Effector CD8-positive, alpha-beta T cell (primary cell): ENCODE measurements around the gene SPATC1L.
A peak's percentile ranks its signal among the peaks of the same experiment; 100 is the strongest.
"Not testable (repeated sequence)": the region's sequence is repeated elsewhere in the genome, so short reads cannot be mapped to it uniquely, and the experiment has no call there.

Experiments
- DNase-seq: peaks from one replicate; lab custom pipeline; 2025; lab: John Stamatoyannopoulos, UW

SPATC1L gene

DNA sequence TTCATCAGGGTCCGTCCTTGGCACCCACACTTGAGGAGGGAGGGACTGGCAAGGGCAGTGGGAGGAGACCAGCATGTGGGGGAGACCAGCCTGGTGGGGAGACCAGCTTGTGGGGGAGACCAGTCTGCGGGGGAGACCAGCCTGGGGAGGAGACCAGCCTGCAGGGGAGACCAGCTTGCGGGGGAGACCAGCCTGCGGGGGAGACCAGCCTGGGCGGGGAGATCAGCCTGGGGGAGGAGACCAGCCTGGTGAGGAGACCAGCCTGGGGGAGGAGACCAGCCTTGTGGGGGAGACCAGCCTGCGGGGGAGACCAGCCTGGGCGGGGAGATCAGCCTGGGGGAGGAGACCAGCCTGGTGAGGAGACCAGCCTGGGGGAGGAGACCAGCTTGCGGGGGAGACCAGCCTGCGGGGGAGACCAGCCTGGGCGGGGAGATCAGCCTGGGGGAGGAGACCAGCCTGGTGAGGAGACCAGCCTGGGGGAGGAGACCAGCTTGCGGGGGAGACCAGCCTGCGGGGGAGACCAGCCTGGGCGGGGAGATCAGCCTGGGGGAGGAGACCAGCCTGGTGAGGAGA, 836 bp downstream of the SPATC1L start:
- not testable (repeated sequence) for DNase-seq

DNA sequence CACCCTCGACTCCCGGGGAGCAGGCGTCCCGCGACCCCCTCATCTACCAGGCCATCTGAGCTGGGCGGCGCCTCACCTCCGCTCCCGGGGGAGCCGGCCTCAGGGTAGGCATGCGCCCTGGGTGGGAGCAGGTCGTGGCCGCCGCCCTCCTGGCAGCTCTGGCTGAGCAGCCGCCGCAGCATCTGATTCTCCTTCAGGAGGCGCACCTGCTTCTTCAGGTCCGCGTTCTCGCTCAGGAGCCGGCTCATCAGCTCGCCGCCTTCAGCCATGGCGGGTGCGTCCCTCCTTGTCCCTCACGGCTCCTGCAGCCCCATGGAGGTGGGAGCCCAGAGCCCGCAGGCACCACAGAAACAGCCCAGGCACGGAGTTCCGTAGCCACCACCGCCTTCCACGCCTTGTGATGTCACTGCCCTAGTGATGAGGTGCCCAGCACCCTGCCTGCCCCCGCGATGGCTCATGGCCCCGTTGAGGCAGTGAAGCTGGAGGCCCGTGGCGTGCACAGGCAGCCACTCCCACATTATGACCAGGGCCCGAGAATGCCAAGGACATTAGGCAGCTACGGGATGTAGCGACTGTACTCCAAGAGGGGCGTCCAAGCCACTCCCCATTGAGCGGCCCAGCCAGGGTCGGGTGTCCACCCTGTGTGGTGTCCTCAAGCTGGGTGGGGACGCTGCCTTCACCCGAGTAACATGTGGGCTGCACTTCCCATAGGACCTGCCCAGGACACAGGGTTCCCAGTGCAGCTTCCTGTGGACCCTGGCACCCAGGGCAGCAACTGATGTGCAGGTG, 1.5 kb downstream of the SPATC1L start:
- DNase-seq: no peak

DNA sequence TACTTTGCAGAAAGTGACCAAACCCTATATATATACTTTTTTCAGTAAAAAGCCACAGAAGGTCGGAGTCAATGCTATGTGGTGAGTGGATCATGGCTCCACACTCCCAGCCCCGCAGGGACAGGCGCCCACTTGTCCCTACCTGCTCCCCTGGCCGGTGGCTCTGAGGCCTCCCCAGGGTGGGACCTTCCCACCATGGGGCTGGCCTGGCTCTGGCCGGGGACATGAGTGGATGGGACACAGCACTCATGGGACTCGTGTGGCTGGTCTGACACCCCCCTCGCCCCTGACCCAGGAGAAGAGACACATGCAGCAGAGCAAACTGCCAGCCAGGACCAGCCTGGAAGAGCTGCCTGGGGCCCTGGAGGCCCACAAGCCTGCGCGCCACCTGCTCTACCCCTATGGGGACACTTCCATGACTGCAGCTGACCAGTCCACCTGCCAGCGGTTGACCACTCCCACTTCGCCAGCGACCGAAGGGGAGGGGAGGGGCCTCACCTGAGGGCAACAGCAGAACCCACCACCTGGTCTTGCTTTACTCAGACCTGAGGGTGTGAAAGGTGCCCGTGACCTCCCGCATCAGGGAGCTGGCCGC, 2.2 kb downstream of the SPATC1L start:
- DNase-seq: no peak

DNA sequence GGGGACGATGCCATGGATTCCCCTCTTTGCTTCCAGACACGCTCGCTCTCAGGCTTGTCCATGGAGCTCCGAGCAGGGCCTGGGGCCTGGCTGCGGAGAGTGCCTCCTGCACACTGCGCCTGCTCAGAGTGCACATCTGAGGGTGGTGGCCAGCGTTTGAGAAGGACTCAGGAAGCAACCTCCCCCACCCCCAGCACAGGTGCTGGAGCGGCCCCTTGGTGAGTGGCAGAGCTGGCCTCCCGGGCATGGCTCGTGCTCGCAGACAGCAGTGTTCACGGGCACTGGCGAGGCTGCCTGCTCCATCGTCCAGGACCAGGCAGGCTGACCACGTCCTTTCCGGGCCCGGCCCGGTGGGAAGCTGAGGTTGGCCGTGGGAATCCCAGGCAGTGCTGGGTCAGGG, 2.8 kb downstream of the SPATC1L start:
- no peak for DNase-seq

DNA sequence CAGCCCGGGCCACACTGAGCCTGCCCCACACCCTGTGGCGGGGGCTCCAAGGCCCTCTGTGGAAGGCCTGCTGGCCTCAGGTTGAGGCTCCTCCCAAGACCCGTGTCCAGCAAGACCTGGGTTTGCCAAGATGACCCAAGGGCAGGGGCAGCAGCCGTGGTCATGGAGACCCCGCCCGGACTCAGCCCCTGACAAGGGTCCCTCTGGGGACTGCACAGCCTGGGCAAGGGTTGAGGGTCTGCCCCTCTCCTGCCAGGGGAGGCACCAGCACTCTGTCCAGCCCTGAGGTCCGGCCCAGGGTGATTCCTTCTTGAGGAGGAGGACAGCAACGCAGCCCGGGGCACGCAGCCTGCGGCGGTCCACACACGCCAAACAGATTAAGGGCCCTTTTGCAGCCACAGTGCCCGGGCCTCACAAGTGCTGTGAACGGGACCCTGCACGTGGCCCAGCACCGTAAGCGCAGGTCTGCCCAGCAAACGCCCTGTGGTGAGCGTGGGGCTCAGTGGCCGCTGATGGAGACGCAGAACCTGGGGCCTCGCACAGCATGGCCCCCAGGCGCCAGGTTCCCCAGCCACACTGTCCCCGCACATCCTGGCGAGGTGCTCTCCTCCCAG, 3.4 kb downstream of the SPATC1L start:
- DNase-seq: no peak

DNA sequence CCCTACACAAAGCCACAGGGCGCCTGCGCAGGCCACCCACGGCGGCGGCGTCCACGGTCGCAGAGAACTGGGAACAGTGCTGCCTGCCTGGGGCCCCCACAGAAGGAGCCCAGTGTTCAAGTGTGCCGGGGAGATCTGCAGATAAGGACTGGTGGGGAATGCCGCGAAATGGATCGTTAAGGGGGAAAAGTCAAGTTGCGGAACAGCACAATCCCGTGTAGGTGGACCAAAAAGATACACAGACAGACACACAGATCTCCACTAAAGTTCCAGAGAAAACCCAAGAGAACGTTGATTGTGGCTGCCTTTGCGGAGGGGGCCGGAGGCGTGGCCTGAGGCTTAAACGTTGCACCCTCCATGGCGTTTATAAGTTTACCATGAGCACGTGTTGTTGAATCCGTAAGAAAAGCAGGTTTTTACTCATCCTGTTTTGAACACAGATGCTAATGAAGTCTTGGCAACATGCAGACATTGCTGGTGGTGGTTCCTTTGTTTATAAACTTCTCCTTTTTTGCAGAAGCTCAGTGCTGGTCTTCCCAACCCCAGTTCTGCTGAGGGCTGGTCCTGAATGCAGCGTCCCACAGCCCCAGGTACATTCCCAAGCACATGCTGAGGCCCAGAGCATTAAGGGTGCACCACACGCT, 4.1 kb downstream of the SPATC1L start:
- DNase-seq: no peak

DNA sequence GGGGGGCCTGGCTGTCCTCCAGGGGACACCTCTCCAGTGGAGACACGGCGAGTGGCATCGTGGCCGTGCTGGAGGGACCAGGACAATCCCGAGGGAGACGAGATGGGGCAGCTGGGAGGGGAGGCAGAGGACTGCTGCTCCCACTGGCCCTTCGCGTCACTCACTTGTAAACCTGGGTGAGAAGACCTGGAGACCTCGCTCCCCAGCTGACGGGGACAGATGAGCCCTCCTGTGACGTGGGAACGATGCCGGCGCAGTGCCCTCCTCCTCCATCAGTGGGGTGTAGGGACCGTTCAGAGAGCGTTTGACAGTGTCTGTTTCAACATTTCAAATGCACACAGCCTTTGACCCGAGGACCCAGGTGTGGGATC, 4.6 kb downstream of the SPATC1L start:
- no peak for DNase-seq

DNA sequence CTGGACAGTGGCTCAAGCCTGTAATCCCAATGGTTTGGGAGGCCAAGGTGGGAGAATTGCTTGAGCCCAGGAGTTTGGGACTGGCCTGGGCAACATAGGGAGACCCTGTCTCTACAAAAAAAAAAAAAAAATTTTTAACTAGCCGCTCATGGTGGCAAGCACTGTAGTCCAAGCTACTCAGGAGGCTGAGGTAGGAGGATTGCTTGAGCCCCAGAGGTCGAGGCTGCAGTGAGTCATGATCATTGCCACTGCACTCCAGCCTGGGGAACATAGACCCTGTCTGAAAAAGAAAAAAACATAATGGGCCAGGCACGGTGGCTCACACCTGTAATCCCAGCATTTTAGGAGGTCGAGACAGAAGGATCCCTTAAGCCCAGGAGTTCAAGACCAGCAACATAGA, 5.3 kb downstream of the SPATC1L start:
- no peak for DNase-seq

DNA sequence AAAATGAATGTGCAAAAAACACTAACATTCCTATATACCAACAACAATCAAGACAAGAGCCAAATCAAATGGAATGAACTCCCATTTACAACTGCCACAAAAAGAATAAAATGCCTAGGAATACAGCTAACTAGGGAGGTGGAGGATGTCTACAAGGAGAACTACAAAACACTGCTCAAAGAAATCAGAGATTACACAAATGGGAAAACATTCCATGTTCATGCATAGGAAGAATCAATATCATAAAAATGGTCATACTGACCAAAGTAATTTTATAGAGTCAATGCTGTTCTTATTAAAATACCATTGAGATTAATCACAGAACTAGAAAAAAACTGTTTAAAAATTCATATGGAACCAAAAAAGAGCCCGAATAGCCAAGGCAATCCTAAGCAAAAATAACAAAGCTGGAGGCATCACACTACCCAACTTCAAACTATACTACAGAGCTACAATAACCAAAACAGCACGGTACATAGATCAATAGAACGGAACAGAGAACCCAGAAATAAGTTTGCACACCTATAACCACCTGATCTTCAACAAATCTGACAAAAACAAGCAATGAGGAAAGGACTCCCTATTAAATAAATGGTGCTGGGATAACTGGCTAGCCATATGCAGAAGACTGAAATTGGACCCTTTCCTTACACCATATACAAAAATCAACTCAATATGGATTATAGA, 7.7 kb downstream of the SPATC1L start:
- not testable (repeated sequence) for DNase-seq

DNA sequence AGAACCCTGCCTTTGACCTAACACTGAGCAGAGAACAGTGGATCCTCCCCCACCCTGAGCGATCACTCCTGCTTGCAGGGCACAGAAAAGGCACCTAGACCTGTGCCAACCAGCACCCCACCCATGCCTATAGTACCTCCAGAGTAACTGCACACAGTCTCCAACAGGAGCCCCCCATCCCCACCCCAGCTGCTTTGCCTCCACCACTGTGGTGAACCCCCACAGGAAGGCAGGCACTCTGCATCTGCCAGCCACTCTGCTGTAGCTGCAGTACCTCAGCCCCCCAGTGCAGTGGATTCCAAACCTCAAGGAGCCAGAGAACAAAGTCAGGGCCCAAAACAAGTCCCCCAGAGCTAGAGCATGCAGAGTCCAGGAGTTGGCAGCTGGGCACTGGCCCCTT, 10.7 kb downstream of the SPATC1L start:
- no peak for DNase-seq

DNA sequence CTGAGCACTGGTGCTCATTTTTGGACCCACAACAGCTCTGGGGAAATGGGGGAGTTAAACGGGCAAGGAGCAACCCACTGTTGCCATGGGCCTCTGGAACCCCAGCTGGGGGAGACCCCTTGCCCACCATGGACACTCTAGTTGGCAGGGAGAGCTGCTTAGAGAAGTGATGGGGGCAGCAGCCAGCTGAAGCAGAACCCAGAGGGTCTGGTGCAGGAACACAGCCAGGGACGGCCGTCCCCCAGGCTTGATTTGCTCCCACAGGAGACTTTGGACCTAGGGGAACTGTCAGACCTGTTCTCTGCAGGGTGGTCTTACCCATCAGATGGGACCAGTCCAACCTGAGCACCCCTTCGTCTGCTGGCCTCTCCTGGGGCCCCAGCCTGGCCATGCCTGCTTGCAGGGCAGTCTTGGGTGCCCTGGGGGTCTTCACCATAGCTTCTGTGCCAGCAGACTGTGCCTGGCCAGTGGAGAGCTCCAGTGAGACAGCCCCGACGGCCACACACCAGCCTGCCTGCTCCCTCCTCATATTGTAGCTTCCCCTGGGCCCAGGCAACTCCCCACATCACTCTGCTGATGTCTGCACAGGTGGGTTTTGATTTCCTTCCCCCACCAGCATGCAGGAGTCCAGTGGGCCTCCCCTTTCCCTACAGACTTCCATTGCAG, 11.3 kb downstream of the SPATC1L start:
- DNase-seq: no peak

DNA sequence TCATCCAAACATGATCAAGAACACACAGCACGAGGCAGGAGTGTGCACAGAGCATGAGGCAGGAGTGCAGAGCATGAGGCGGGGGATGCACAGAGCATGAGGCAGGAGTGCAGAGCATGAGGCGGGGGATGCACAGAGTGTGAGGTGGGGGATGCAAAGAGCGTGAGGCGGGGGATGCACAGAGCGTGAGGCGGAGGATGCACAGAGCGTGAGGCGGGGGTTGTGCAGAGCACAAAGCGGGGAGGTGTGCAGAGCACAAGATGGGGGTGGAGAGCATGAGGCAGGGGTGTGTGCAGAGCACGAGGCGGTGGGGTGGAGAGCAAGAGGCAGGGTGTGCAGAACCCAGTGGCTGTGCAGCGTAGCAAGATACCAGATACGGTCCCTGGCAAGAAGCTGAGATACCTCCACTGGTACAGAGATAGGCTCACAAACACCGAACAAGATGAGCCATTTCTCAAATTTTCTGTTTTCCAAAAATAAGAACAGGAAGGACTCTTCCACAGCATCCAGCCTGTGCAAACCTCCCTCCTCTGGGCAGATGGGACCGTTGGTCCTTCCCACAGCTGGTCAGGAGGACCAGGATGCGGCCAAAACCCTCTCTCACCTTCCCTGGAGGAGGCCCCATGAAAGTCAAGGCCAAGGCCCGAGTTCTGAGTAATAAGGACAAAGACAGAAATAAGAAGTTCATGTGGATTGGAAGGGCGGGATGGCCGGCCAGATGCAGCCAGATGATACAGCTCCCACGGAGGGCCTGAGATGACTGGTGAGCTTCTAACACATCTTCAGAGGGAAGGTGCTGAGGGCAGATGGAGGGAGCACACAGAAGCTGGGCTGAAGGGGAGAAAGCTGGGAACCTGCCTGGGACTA, 12.0 kb downstream of the SPATC1L start:
- DNase-seq: no peak

DNA sequence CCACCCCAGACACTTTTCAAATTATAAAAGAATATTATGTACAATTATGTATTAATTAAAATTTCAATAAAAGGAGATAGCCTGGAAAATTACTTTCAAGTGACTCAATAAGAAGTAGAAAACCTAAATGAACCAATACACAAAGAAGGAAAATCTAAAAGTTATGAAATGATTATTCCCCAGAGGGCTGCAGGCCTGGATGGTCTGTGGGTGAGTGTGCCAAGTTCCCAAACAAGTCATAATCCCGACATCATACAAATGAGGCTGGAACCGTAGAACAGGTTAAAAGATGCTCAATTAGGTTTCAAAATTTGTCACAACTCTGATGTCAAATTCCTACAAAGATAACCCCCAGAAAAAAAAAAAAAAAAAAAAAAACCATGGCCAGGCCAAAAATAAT, 12.7 kb downstream of the SPATC1L start:
- DNase-seq: no peak

DNA sequence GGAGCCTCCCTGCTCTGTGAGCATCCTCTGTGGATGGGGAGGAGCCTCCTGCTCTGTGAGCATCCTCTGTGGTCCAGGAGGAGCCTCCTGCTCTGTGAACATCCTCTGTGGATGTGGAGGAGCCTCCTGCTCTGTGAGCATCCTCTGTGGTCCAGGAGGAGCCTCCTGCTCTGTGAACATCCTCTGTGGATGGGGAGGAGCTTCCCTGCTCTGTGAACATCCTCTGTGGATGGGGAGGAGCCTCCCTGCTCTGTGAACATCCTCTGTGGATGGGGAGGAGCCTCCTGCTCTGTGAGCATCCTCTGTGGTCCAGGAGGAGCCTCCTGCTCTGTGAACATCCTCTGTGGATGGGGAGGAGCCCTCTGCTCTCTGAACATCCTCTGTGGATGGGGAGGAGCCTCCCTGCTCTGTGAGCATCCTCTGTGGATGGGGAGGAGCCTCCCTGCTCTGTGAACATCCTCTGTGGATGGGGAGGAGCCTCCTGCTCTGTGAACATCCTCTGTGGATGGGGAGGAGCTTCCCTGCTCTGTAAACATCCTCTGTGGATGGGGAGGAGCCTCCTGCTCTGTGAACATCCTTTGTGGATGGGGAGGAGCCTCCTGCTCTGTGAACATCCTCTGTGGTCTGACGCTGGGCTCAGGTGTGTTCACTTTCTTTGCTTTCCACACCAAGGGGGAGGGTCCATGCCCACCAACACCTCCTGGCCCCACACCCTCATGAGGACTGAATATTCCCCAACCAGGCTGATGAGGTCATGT, 13.6 kb downstream of the SPATC1L start:
- peak; percentile 11 for DNase-seq

DNA sequence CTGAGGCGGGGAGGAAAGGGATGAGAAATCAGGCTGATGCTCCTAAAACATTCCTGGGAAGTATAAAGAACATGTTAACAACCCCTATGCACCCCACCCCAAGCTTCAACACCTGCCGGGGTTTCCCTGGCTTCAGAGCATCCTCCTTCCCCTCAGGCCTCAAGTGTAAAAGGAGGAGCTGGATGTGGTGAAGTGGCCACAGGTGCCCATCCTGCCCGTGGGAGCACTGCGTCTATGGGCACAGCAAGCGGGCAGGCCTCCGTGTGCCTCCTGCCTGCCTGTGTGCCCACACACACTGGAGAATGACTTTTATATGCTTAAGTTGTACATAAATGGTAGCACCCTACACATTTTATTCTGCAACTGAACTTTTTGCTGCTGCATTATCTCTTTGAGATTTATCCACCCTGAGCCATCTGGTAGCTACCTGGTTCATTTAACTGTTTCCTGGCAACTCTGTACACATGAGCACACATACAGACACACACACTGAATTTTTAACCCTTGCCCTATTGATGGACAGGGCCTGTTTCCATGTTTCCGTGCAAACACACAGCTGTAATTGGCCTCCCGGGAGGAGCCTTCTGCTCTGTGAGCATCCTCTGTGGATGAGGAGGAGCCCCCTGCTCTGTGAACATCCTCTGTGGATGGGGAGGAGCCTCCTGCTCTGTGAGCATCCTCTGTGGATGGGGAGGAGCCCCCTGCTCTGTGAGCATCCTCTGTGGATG, 15.4 kb downstream of the SPATC1L start:
- no peak for DNase-seq

DNA sequence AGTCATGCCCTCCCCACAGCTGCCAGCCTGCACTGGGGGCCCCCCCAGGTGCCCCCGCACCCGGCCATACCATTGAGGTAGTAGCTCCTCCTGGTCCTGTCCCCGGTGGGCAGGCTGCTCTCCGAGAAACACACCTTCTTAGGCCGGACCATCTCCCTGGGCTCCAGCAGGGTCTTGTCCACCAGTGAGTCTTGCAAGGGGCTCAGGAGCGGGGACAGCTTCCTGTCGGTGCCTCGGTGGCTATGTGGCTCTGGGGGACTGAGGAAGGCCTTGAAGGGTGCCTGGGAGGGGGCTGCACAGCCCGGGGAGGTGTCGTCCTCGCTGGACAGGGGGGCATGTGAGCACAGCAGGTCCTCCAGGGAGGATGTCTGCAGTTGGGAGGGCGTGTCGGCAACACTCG, 16.0 kb downstream of the SPATC1L start:
- no peak for DNase-seq

DNA sequence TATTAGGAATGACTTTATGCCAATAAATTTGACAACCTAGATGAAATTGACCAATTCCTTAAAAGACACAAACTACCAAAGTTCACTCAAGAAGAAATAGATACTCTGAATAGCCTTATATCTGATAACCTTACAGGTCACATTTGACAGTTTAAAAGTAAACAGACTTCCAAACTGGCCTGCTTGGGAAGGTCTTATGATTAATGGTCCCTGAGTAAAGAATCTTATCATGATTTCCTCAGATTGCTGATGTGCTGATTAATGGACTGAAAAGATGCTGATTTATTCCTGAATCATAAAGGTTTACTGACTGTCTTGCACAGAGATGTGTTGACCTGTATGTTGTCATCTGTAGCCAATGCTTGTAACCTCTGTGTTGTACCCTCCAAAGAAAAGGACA, 19.2 kb downstream of the SPATC1L start:
- no peak for DNase-seq

DNA sequence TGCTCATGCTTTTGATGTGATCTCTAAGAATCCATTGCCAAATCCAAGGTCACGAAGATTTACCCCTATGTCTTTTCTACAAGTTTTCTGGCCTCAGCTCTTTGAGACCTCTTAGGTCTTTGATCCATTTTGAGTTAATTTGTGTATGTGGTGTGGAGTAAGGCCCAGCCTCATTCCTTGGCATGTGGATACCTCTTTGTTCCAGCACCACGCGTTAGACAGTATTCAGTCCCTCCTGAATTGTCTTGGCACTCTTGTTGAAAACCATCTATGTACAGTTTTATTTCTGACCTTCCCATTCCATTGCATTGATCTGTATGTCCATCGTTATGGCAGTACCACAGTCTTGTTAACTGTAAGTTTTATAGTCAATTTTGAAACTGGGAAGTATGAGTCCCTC, 20.9 kb downstream of the SPATC1L start:
- DNase-seq: no peak
